ENCODE measurements around the gene GLT1D1. TPM values are rescaled to one million over a fixed set of nuclear protein-coding genes. Genes with fewer than 3 reads are reported as not detected.
A peak's percentile ranks its signal among the peaks of the same experiment; 100 is the strongest.

Gene GLT1D1
- polyA plus RNA-seq, 1 of the 3 experiments (the other 2 are of a cell fraction) = 0.05 TPM

DNA sequence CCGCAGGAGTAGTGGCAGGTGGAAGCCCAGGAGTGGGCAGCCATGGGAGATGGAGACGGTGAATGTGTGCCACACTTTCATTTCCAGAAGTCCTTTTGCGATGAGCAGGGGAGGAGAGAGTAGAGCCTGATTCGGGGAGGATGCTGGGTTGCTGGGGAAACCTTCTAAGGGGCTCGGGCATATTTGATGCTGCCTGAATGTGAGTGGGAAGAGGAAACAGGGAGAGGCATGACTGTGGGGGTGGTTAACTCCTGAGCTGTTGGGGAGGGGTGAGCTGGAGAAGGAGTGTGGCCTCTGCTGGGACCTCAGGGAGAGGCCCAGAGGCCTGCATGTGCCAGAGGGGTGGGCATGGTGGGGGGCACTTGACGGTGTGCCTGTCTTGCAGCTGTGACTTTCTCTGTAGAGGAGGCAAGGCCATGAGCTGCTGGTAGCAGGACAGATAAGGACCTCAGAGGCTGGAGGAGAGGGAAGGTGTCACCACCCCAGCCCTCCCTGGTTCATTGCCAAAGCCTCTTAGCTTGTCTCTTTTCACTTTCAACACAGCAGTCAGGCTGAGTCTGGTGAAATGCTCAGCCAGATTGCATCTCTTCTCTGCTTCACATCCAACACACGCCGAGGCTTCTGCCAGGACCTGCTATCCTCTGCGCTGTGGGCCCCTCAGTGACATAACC, 11.4 kb downstream of the GLT1D1 start:
- CTCF ChIA-PET = interaction anchor here (1.3 kb wide), 1 partner anchor 105 kb away, joined by 3 read pairs; no protein-coding TSS in a partner anchor
- H3K9ac ChIP-seq = no peak overlapping the region
- no peaks in the 10 kb centered on the region for H3F3A ChIP-seq (replicated peaks; ENCODE audit: insufficient read depth)
- H3K4me2 ChIP-seq = no peak overlapping the region
- no peaks in the 10 kb centered on the region for H3K79me2 ChIP-seq (ENCODE audit: insufficient read depth)
- no peak overlapping the region for H2AFZ ChIP-seq (ENCODE audit: low read depth)
- no peaks in the 10 kb centered on the region for H4K20me1 ChIP-seq (ENCODE audit: insufficient read depth)
- peak overlapping the region in 1 of 2 experiments; percentile 61; a peak in 1 of 4 replicates for H3K27ac ChIP-seq (ENCODE audit: low read depth in 2 of 2, low read length in 1 of 2)
- WGBS (ENCODE audit: low lambda C conversion rate) = 31% methylated on average over 9 of the region's 9 CpGs
- POLR2A ChIA-PET = interaction anchor here (1.2 kb wide), 2 partner anchors 10 to 41 kb away, joined by 4 read pairs; partner anchors contain the start of gene SLC15A4
- no peaks in the 10 kb centered on the region for H3K9me2 ChIP-seq
- no peaks in the 10 kb centered on the region for H3K36me3 ChIP-seq (replicated peaks in 1 of 2; ENCODE audit: control insufficient read depth in 1 of 2, insufficient read depth in 2 of 2, low read length in 1 of 2)
- no peaks in the 10 kb centered on the region for H3K27me3 ChIP-seq (ENCODE audit: insufficient read depth)
- H3K4me3 ChIP-seq (ENCODE audit: low read depth in 2 of 2, low read length in 1 of 2) = no peak overlapping the region
- peak; percentile 70 for DNase-seq
- no peak for TF ChIP-seq GABPA (IDR thresholded peaks at IDR 0.05; ENCODE audit: low read depth)
- TF ChIP-seq GATA2 (CRISPR knock-in tag; IDR thresholded peaks at IDR 0.05) = peak; percentile 75
- H3K9me3 ChIP-seq = no peaks in the 10 kb centered on the region
- peaks cover 0 to 12% of the 10 kb centered on the region in 2 experiments; a peak in 1 of 4 replicates for H3K4me1 ChIP-seq (ENCODE audit: control insufficient read depth in 1 of 2, insufficient read depth in 2 of 2, low read depth in 1 of 2, low read length in 1 of 2)

DNA sequence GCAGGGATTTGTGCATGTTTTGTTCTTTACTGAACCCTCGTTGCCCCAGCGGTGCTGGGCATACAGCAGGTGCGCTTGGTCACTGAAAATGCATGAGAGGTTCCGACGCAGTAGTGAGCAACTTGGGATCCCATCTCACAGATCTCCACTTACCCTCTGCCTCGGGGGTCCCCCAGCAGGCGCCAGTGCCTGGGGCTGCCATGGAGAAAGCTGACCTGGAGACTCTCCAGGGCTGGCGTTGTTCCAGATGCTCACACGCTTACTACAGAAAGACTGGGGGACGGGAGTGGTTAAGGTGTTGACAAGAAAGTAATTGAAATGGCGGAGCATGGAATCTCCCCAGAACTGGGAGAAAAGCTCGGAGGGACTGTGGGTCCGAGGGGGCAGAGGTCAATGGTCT, 14.2 kb downstream of the GLT1D1 start:
- no peaks in the 10 kb centered on the region for H3F3A ChIP-seq (replicated peaks; ENCODE audit: insufficient read depth)
- H3K36me3 ChIP-seq (replicated peaks in 1 of 2; ENCODE audit: control insufficient read depth in 1 of 2, insufficient read depth in 2 of 2, low read length in 1 of 2) = no peaks in the 10 kb centered on the region
- H3K4me1 ChIP-seq (ENCODE audit: control insufficient read depth in 1 of 2, insufficient read depth in 2 of 2, low read depth in 1 of 2, low read length in 1 of 2) = peaks cover 0 to 12% of the 10 kb centered on the region in 2 experiments; a peak in 1 of 4 replicates
- H3K4me2 ChIP-seq = no peak overlapping the region
- no peak for DNase-seq
- no peaks in the 10 kb centered on the region for H4K20me1 ChIP-seq (ENCODE audit: insufficient read depth)
- no peak overlapping the region for H2AFZ ChIP-seq (ENCODE audit: low read depth)
- 47% methylated on average over 12 of the region's 13 CpGs for WGBS (ENCODE audit: low lambda C conversion rate)
- POLR2A ChIA-PET = no interaction called here
- TF ChIP-seq FOXM1 (IDR thresholded peaks at IDR 0.05; ENCODE audit: low read depth) (no peak), FOXJ3 (CRISPR knock-in tag; IDR thresholded peaks at IDR 0.05) (no peak), TEAD4 (IDR thresholded peaks at IDR 0.05; ENCODE audit: borderline replicate concordance, insufficient read depth) (no peak), NFIC (IDR thresholded peaks at IDR 0.05; ENCODE audit: borderline replicate concordance) (no peak)
- TF ChIP-seq, protein P1, sequence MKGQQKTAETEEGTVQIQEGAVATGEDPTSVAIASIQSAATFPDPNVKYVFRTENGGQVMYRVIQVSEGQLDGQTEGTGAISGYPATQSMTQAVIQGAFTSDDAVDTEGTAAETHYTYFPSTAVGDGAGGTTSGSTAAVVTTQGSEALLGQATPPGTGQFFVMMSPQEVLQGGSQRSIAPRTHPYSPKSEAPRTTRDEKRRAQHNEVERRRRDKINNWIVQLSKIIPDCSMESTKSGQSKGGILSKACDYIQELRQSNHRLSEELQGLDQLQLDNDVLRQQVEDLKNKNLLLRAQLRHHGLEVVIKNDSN (IDR thresholded peaks at IDR 0.05; ENCODE audit: borderline replicate concordance, low read depth) = no peak
- TF ChIP-seq, protein P2, sequence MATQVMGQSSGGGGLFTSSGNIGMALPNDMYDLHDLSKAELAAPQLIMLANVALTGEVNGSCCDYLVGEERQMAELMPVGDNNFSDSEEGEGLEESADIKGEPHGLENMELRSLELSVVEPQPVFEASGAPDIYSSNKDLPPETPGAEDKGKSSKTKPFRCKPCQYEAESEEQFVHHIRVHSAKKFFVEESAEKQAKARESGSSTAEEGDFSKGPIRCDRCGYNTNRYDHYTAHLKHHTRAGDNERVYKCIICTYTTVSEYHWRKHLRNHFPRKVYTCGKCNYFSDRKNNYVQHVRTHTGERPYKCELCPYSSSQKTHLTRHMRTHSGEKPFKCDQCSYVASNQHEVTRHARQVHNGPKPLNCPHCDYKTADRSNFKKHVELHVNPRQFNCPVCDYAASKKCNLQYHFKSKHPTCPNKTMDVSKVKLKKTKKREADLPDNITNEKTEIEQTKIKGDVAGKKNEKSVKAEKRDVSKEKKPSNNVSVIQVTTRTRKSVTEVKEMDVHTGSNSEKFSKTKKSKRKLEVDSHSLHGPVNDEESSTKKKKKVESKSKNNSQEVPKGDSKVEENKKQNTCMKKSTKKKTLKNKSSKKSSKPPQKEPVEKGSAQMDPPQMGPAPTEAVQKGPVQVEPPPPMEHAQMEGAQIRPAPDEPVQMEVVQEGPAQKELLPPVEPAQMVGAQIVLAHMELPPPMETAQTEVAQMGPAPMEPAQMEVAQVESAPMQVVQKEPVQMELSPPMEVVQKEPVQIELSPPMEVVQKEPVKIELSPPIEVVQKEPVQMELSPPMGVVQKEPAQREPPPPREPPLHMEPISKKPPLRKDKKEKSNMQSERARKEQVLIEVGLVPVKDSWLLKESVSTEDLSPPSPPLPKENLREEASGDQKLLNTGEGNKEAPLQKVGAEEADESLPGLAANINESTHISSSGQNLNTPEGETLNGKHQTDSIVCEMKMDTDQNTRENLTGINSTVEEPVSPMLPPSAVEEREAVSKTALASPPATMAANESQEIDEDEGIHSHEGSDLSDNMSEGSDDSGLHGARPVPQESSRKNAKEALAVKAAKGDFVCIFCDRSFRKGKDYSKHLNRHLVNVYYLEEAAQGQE (IDR thresholded peaks at IDR 0.05; ENCODE audit: low read depth, low read length) = no peak
- H3K27me3 ChIP-seq (ENCODE audit: insufficient read depth) = no peaks in the 10 kb centered on the region
- no peaks in the 10 kb centered on the region for H3K9me2 ChIP-seq
- CTCF ChIA-PET = no interaction called here
- H3K27ac ChIP-seq (ENCODE audit: low read depth in 2 of 2, low read length in 1 of 2) = no peak overlapping the region
- H3K4me3 ChIP-seq (ENCODE audit: low read depth in 2 of 2, low read length in 1 of 2) = no peak overlapping the region
- H3K79me2 ChIP-seq (ENCODE audit: insufficient read depth) = no peaks in the 10 kb centered on the region
- no peaks in the 10 kb centered on the region for H3K9me3 ChIP-seq
- H3K9ac ChIP-seq = no peak overlapping the region
